Prostate gland (tissue), 2 donors: Measurements from ENCODE around the gene CIAPIN1.

Source experiments
- POLR2AphosphoS5 ChIP-seq: sonication (generic); formaldehyde crosslinking; IDR thresholded peaks from one replicate; pipeline ENCODE4 v1.6.1; 2017; ENCODE audit warnings: antibody characterized with exemption
- TF ChIP-seq, protein P1 (sequence below), 4 experiments: fragments of 200-600 bp in 2 of 4; fragments of 450-650 bp in 2 of 4; sonication (generic) in 2 of 4; IDR thresholded peaks; 1 replicate in 3 of 4; 2 replicates in 1 of 4; pipeline ENCODE4 v1.5.1; 2016 to 2019; ENCODE audit warnings: antibody characterized with exemption in 4 of 4, mild to moderate bottlenecking in 2 of 4, moderate library complexity in 2 of 4

DNA sequence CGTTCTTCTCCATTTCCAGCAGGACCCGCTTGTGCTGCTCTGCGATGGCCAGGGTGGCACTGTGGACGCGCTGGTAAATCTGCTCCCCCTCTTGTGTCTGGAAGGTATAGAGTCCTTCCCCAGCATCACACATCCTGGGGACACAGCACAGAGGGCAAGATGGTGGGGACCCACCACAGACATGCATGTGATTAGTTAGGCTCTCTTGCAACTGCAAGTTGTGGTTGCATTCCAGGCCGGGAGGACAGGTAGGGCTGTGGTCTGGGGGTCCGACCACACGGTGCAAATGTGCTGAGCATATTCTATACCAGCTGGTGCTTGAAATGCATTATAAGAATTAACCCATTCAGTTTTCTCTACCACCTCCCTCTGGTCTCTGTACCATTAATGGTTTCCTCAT is 26.7 kb upstream of the CIAPIN1 start:
- TF ChIP-seq, protein P1, sequence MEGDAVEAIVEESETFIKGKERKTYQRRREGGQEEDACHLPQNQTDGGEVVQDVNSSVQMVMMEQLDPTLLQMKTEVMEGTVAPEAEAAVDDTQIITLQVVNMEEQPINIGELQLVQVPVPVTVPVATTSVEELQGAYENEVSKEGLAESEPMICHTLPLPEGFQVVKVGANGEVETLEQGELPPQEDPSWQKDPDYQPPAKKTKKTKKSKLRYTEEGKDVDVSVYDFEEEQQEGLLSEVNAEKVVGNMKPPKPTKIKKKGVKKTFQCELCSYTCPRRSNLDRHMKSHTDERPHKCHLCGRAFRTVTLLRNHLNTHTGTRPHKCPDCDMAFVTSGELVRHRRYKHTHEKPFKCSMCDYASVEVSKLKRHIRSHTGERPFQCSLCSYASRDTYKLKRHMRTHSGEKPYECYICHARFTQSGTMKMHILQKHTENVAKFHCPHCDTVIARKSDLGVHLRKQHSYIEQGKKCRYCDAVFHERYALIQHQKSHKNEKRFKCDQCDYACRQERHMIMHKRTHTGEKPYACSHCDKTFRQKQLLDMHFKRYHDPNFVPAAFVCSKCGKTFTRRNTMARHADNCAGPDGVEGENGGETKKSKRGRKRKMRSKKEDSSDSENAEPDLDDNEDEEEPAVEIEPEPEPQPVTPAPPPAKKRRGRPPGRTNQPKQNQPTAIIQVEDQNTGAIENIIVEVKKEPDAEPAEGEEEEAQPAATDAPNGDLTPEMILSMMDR (IDR thresholded peaks at IDR 0.05): no peak
- no peak for TF ChIP-seq POLR2AphosphoS5
